ENCODE measurements around the gene TLR3.

- no peak for TF ChIP-seq POLR2A (IDR thresholded peaks at IDR 0.05)
- no peak for TF ChIP-seq CTCF (IDR thresholded peaks at IDR 0.05)
- no peak for TF ChIP-seq POLR2AphosphoS5 (IDR thresholded peaks at IDR 0.05)
These were observed 7.0 kb upstream of the TLR3 start for GRCh38 chr4:186061921-186062320.

All from breast epithelium (tissue), 3 donors.